HL-60 (cell line): ENCODE results near the gene CDA.

Experiments
- CTCF ChIP-seq: IDR thresholded peaks from one replicate; pipeline ENCODE4 v1.5.1; 2011; ENCODE audit warnings: low read length, control low read depth, inconsistent platforms; ENCODE audit not compliant: insufficient read depth
- GABPA ChIP-seq: IDR thresholded peaks from 2 replicates; pipeline ENCODE4 v1.6.1; 2012; ENCODE audit warnings: low read depth
- POLR2AphosphoS5 ChIP-seq: IDR thresholded peaks from 2 replicates; pipeline ENCODE4 v1.6.1; 2012; ENCODE audit warnings: low read depth
- REST ChIP-seq: IDR thresholded peaks from 2 replicates; pipeline ENCODE4 v1.6.1; 2012; ENCODE audit warnings: low read depth; ENCODE audit not compliant: insufficient replicate concordance
- SPI1 ChIP-seq: IDR thresholded peaks from 2 replicates; pipeline ENCODE4 v1.6.1; 2012; ENCODE audit warnings: low read depth, mild to moderate bottlenecking, borderline replicate concordance

- TF ChIP-seq CTCF = no peak
- no peak for TF ChIP-seq REST
- TF ChIP-seq POLR2AphosphoS5 = no peak
- TF ChIP-seq GABPA = no peak
- no peak for TF ChIP-seq SPI1
These were observed 42.3 kb upstream of the CDA start for GRCh38 chr1:20546637-20547036.
